HL-60/S4 (cell line): ENCODE data around the gene OSCAR.
"Not testable (repeated sequence)": the region's sequence is repeated elsewhere in the genome, so short reads cannot be mapped to it uniquely, and the experiment has no call there.

Source experiments
- in situ Hi-C: fragments of 300-500 bp; cut with MboI; formaldehyde crosslinking; loops from 2 replicates; pipeline ENCODE4 v1.14.3; 2022; ENCODE audit warnings: low sequenced_read_pairs

The OSCAR gene

GRCh38 chr19:54127688-54128440 is 27.3 kb upstream of the OSCAR start:
- in situ Hi-C loops, result no loop called here

- in situ Hi-C loops, result no loop called here
Observed at GRCh38 chr19:54125713-54126112, 25.1 kb upstream of the OSCAR start.

- in situ Hi-C loops, result no loop called here
Observed at GRCh38 chr19:54124393-54124792, 23.8 kb upstream of the OSCAR start.

- in situ Hi-C loops, result no loop called here
Observed at GRCh38 chr19:54123682-54124081, 23.1 kb upstream of the OSCAR start.

GRCh38 chr19:54121259-54121658 is 20.7 kb upstream of the OSCAR start:
- in situ Hi-C loops, result no loop called here

- in situ Hi-C loops, result no loop called here
Observed at GRCh38 chr19:54115109-54116063, 14.8 kb upstream of the OSCAR start, which contains the start of the genes PRPF31 and TFPT. PRPF31 (plus strand) TSS chr19:54115754; CDS start chr19:54118279, 2,525 bp downstream. TFPT (minus strand) TSS chr19:54115657; CDS start chr19:54115269, 388 bp downstream.

- in situ Hi-C loops, result no loop called here
Observed at GRCh38 chr19:54114340-54115108, 13.9 kb upstream of the OSCAR start.

- in situ Hi-C loops, result no loop called here
Observed at GRCh38 chr19:54109651-54110050, 9.0 kb upstream of the OSCAR start.

- in situ Hi-C loops, result no loop called here
Observed at GRCh38 chr19:54108496-54108895, 7.9 kb upstream of the OSCAR start.

GRCh38 chr19:54107876-54108490 is 7.4 kb upstream of the OSCAR start:
- in situ Hi-C loops, result no loop called here

GRCh38 chr19:54106716-54107115 is 6.1 kb upstream of the OSCAR start:
- in situ Hi-C loops, result no loop called here

- in situ Hi-C loops, result no loop called here
Observed at GRCh38 chr19:54105796-54106195, 5.2 kb upstream of the OSCAR start.

GRCh38 chr19:54104998-54105715 is 4.6 kb upstream of the OSCAR start:
- in situ Hi-C loops, result no loop called here

- in situ Hi-C loops, result no loop called here
Observed at GRCh38 chr19:54102421-54103169, 2.0 kb upstream of the OSCAR start, which contains the start of gene NDUFA3. NDUFA3 (plus strand) TSS chr19:54102855; CDS start chr19:54102879, 24 bp downstream.

GRCh38 chr19:54099903-54100255 is 724 bp downstream of the OSCAR start:
- in situ Hi-C loops, result not testable (repeated sequence)

GRCh38 chr19:54099190-54099902 is 1.3 kb downstream of the OSCAR start:
- in situ Hi-C loops, result no loop called here

- in situ Hi-C loops, result no loop called here
Observed at GRCh38 chr19:54096617-54097106, 3.9 kb downstream of the OSCAR start.
